Mesodermal cell (in vitro differentiated cells): ENCODE measurements around the gene ACVR2A.

Source experiments
- H3K27ac ChIP-seq: 2 replicates; pipeline ENCODE4 v1.7.0; 2013; ENCODE audit warnings: mild to moderate bottlenecking, low read depth, low read length, moderate library complexity; ENCODE audit not compliant: severe bottlenecking
- H3K36me3 ChIP-seq: 2 replicates; pipeline ENCODE4 v1.7.1; 2013; ENCODE audit warnings: mild to moderate bottlenecking, low read length, moderate library complexity; ENCODE audit not compliant: control insufficient read depth, insufficient read depth
- H3K4me1 ChIP-seq: one replicate; pipeline ENCODE4 v1.7.1; 2013; ENCODE audit warnings: mild to moderate bottlenecking, low read length; ENCODE audit not compliant: insufficient read depth, control insufficient read depth, poor library complexity, severe bottlenecking
- H3K4me3 ChIP-seq: 2 replicates; pipeline ENCODE4 v1.7.0; 2013; ENCODE audit warnings: low read length, control low read depth, mild to moderate bottlenecking; ENCODE audit not compliant: insufficient read depth, poor library complexity, severe bottlenecking; ENCODE audit errors: extremely low read depth
- H3K9me3 ChIP-seq: 2 replicates; pipeline ENCODE4 v1.7.1; 2013; ENCODE audit warnings: mild to moderate bottlenecking, low read length, moderate library complexity; ENCODE audit not compliant: control insufficient read depth
- WGBS, 2 experiments: methylation state at CpG; one replicate each; pipeline ENCODE4 v1.1.5; 2013; ENCODE audit warnings: missing lambda C conversion rate in 2 of 2; ENCODE audit not compliant: insufficient coverage in 2 of 2; 5-methylcytosine and 5-hydroxymethylcytosine counted together

ACVR2A gene

DNA sequence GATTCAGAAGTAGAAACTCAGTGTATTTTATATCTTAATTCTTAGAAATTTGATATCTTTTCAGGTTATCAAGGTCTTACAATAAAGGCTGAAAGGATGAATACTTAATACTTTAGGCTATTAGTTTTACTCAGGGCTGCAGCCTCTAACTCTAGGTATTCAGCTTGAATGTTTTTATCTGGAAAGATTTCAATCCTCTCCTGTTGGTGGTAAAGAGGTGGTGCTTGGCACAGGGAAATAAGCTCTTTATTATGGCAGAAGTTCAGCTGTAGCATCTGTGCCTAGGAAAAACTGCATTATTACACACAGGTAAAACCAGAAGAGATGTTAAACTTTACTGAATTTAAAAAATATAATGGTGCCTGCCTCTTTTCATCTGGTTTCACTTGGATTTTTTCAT is 11.1 kb downstream of the ACVR2A start:
- Histone ChIP-seq H3K36me3 (no peaks in the 10 kb centered on the region), H3K9me3 (no peaks in the 10 kb centered on the region), H3K4me1 (peaks cover 6% of the 10 kb centered on the region), H3K27ac (no peak overlapping the region), H3K4me3 (no peak overlapping the region)

DNA sequence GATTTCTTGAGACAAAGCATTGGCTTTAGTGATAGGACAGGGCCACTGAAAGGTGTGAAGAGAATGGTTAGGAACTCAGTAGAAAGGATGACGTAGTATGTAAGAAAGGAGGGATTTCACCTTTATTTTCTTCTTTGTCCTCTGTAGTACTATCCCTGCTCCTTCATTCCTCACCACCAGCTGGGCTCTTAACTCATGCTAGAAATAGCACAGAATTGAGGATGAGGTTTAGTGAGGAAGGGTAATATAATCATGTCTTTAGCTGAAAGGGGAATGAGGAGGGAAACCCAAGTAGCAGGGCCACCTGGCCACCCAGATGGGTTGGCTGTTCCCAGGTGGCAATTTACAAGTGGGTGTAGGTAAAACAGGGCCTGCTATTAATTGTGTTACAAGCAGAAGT is 15.2 kb downstream of the ACVR2A start:
- no CpG with 5 or more reads among the region's 1 CpG for WGBS, 2 experiments
- H3K9me3 ChIP-seq: no peaks in the 10 kb centered on the region
- H3K4me1 ChIP-seq: peaks cover 6% of the 10 kb centered on the region
- H3K4me3 ChIP-seq: no peak overlapping the region
- no peak overlapping the region for H3K27ac ChIP-seq
- no peaks in the 10 kb centered on the region for H3K36me3 ChIP-seq

DNA sequence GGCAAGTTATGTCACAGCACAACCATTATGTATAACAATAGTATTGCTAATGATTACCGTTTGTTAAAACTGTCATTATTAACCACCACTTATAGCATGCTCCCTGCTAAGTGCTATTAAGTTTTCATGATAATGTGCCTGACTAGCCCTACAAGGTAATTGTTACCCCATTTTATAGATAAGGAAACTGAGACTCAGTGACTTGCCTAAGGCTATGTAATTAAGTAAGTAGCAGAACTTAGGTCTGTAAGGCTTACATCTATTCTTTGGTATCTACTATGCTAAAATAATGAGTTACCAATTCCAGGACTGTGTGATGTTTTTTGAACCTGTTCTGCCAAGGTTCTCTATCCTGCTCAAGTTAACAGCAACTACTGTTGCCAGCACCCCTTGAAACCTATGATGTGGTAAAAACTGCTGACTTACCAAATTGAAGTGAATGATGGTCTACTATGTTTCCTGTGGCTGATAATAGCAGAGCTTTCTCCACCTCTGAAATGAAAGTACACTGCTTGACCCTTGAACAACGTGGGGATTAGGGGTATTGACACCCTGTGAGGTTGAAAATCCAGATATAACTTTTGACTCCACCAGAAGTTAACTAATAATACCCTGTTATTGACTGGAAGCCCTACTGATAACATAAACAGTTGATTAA is 18.2 kb downstream of the ACVR2A start:
- no CpG with 5 or more reads among the region's 2 CpGs for WGBS, 2 experiments
- Histone ChIP-seq H3K4me1 (peaks cover 6% of the 10 kb centered on the region), H3K27ac (no peak overlapping the region), H3K9me3 (no peaks in the 10 kb centered on the region), H3K4me3 (no peak overlapping the region), H3K36me3 (no peaks in the 10 kb centered on the region)

DNA sequence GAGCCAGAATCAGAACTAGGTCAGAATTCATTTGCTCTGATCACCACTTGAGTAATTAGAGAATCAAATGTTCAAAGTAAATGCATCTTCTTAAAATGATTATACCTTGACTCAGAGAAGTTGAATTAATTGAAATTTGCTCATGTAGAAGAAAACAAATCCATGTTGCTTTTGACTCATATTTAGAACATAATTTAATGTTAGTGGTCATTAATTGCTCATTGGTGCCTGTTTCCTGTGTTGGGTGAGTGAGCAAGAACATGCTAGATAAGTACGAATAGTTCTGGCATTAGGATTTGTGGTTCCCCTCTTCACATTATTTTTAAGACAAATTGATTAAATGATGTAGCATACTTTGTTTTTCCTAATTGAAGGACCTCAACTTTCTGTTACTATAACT is 19.0 kb downstream of the ACVR2A start:
- Histone ChIP-seq H3K4me3 (no peak overlapping the region), H3K4me1 (peaks cover 6% of the 10 kb centered on the region), H3K36me3 (no peaks in the 10 kb centered on the region), H3K9me3 (no peaks in the 10 kb centered on the region), H3K27ac (no peak overlapping the region)
- WGBS, 2 experiments: no CpG with 5 or more reads among the region's 1 CpG

GRCh38 chr2:147865560-147865959 is 20.7 kb downstream of the ACVR2A start:
- no peaks in the 10 kb centered on the region for H3K36me3 ChIP-seq
- H3K9me3 ChIP-seq: no peaks in the 10 kb centered on the region

GRCh38 chr2:147867050-147867449 is 22.2 kb downstream of the ACVR2A start:
- no peak overlapping the region for H3K27ac ChIP-seq
- 81 to 85% methylated on average over 2 of the region's 2 CpGs for WGBS, 2 experiments
- H3K9me3 ChIP-seq: no peaks in the 10 kb centered on the region
- no peak overlapping the region for H3K4me3 ChIP-seq
- H3K4me1 ChIP-seq: no peaks in the 10 kb centered on the region
- H3K36me3 ChIP-seq: no peaks in the 10 kb centered on the region

More at GRCh38 chr2:147865560-147865959, 20.7 kb downstream of the ACVR2A start:
- Histone ChIP-seq H3K4me1 (no peaks in the 10 kb centered on the region), H3K4me3 (no peak overlapping the region), H3K27ac (no peak overlapping the region)

DNA sequence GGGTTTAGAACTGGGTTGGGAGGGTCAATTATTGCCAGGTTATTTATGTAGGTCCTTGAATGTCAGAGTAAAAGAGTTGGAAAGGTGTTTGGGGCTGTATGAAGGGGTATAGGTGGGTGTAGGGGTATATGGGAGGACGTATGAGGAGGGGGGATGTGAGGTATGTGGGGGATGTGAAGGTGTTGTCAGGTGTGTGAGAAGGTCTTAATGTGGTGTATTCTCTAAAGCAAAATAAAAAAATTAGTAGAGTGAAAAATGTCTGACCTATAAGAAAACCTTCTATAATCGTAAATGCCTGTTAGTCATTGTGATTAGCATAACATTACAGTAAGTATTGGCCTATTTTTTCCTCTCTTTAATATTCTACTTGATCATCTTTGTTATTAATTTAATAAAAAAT is 25.1 kb downstream of the ACVR2A start:
- no peak overlapping the region for H3K4me3 ChIP-seq
- 71 to 86% methylated on average over 1 of the region's 2 CpGs for WGBS, 2 experiments
- no peaks in the 10 kb centered on the region for H3K36me3 ChIP-seq
- H3K9me3 ChIP-seq: no peaks in the 10 kb centered on the region
- no peak overlapping the region for H3K27ac ChIP-seq
- H3K4me1 ChIP-seq: no peaks in the 10 kb centered on the region

DNA sequence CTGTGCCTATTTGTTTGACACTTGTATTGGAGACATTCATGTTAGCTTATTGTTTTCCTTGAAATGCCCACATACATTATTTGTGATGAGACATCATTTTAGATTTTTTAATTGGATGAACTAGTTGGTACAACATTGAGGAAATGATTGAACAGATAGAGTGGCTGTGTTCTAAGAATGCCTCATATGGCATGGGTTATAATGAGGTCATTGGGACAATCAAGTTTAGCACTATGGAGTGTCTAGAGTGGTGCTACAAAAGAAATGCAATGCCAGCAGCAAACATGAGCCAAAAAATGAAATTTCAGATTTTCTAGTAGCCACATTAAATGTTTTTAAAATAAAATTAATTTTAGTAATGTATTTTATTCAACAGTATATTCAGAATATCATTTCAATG is 28.1 kb downstream of the ACVR2A start:
- H3K36me3 ChIP-seq: no peaks in the 10 kb centered on the region
- no peak overlapping the region for H3K4me3 ChIP-seq
- H3K4me1 ChIP-seq: no peaks in the 10 kb centered on the region
- no peaks in the 10 kb centered on the region for H3K9me3 ChIP-seq
- no peak overlapping the region for H3K27ac ChIP-seq

GRCh38 chr2:147873859-147874483 is 29.1 kb downstream of the ACVR2A start:
- no peak overlapping the region for H3K27ac ChIP-seq
- WGBS, 2 experiments: 91 to 100% methylated on average over 1 of the region's 1 CpG
- no peak overlapping the region for H3K4me3 ChIP-seq
- no peaks in the 10 kb centered on the region for H3K4me1 ChIP-seq
- no peaks in the 10 kb centered on the region for H3K36me3 ChIP-seq
- no peaks in the 10 kb centered on the region for H3K9me3 ChIP-seq

GRCh38 chr2:147879846-147880245 is 35.0 kb downstream of the ACVR2A start:
- Histone ChIP-seq H3K4me3 (no peak overlapping the region), H3K9me3 (no peaks in the 10 kb centered on the region), H3K36me3 (no peaks in the 10 kb centered on the region), H3K4me1 (no peaks in the 10 kb centered on the region), H3K27ac (no peak overlapping the region)

GRCh38 chr2:147882631-147883030 is 37.8 kb downstream of the ACVR2A start:
- no peaks in the 10 kb centered on the region for H3K4me1 ChIP-seq
- no peaks in the 10 kb centered on the region for H3K36me3 ChIP-seq
- no peak overlapping the region for H3K4me3 ChIP-seq
- H3K9me3 ChIP-seq: no peaks in the 10 kb centered on the region
- no peak overlapping the region for H3K27ac ChIP-seq
